Tibial nerve (tissue), 4 donors: ENCODE results near the gene DCD. TPM values are rescaled to one million over a fixed set of nuclear protein-coding genes. Genes with fewer than 3 reads are reported as not detected.

Experiments used
- DNase-seq, 2 donors: peaks; one replicate each; pipeline ENCODE4 v3.0.0-alpha.2; 2019; ENCODE audit warnings: low spot score in 2 of 2
- H3K27ac ChIP-seq, 4 donors: fragments of 200-600 bp; sonication (generic) in 3 of 4; one replicate each; pipeline ENCODE4 v1.5.1; 2017 to 2019; ENCODE audit warnings: mild to moderate bottlenecking in 1 of 4
- H3K27me3 ChIP-seq, 2 donors: fragments of 200-600 bp; sonication (generic) in 1 of 2; one replicate each; pipeline versions ENCODE4 v1.5.1 to v1.6.0; 2017 to 2019
- H3K36me3 ChIP-seq, 3 donors: fragments of 200-600 bp; sonication (generic); one replicate each; pipeline ENCODE4 v1.5.1; 2018 to 2019
- H3K4me1 ChIP-seq, 4 donors: fragments of 200-600 bp; sonication (generic) in 3 of 4; one replicate each; pipeline ENCODE4 v1.5.1; 2017 to 2019
- H3K4me3 ChIP-seq, 4 donors: fragments of 200-600 bp; sonication (generic) in 3 of 4; one replicate each; pipeline ENCODE4 v1.5.1; 2017 to 2019; ENCODE audit warnings: mild to moderate bottlenecking in 1 of 4, moderate library complexity in 1 of 4
- H3K9me3 ChIP-seq, 4 donors: fragments of 200-600 bp; sonication (generic) in 3 of 4; one replicate each; pipeline ENCODE4 v1.5.1; 2017 to 2019
- EP300 ChIP-seq, 2 donors: sonication (generic); formaldehyde crosslinking; IDR thresholded peaks; one replicate each; pipeline ENCODE4 v1.6.1; 2017; ENCODE audit warnings: antibody characterized with exemption in 2 of 2, mild to moderate bottlenecking in 1 of 2
- POLR2A ChIP-seq, 2 donors: fragments of 450-650 bp; IDR thresholded peaks; one replicate each; pipeline ENCODE4 v1.6.1; 2017; ENCODE audit warnings: antibody characterized with exemption in 2 of 2, mild to moderate bottlenecking in 2 of 2, moderate library complexity in 2 of 2
- WGBS, 2 donors: methylation state at CpG; one replicate each; pipeline ENCODE4 v1.1.5; 2018; 5-methylcytosine and 5-hydroxymethylcytosine counted together
- total RNA-seq, 4 donors: library from RNA; depleted of rRNA; stranded (reverse); fragments of >200 nt; gene quantifications; one replicate each; pipeline ENCODE4 v1.1.0, GENCODE V29; 2016
- TF ChIP-seq, protein P1 (sequence below), 5 experiments: fragments of 200-600 bp in 3 of 5; fragments of 450-650 bp in 2 of 5; sonication (generic) in 3 of 5; IDR thresholded peaks; one replicate each; pipeline ENCODE4 v1.5.1; 2016 to 2019; ENCODE audit warnings: antibody characterized with exemption in 5 of 5, mild to moderate bottlenecking in 3 of 5, moderate library complexity in 2 of 5

Gene DCD
- total RNA-seq, 4 donors from 2014 or later = not detected

DNA sequence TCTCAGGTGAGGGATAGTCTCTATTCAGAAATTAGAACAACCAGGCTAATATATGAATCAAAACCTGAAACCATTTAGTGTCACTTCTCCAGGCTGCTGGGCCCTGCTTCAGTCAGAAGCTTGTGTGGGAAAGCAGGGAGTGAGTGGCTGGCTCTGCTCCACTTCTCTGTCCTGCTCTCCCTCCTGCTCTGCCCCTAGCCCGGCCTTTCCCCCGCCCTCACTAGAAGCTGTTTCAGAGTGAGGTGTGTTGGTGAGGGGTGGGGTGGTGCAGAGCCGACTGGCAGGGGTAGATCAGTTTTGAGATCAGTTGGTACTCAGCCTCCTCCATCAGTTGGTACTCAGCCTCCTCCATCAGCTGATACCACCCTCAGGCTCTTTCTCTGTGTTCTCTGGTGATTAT is 52.7 kb downstream of the DCD start:
- no peak for DNase-seq
- H3K27ac ChIP-seq = no peak overlapping the region
- H3K27me3 ChIP-seq = no peaks in the 10 kb centered on the region
- H3K4me1 ChIP-seq = no peaks in the 10 kb centered on the region
- no peaks in the 10 kb centered on the region for H3K36me3 ChIP-seq
- H3K9me3 ChIP-seq = no peaks in the 10 kb centered on the region
- H3K4me3 ChIP-seq = no peak overlapping the region
- TF ChIP-seq EP300 (IDR thresholded peaks at IDR 0.05) (no peak), POLR2A (IDR thresholded peaks at IDR 0.05) (no peak)
- TF ChIP-seq, protein P1, sequence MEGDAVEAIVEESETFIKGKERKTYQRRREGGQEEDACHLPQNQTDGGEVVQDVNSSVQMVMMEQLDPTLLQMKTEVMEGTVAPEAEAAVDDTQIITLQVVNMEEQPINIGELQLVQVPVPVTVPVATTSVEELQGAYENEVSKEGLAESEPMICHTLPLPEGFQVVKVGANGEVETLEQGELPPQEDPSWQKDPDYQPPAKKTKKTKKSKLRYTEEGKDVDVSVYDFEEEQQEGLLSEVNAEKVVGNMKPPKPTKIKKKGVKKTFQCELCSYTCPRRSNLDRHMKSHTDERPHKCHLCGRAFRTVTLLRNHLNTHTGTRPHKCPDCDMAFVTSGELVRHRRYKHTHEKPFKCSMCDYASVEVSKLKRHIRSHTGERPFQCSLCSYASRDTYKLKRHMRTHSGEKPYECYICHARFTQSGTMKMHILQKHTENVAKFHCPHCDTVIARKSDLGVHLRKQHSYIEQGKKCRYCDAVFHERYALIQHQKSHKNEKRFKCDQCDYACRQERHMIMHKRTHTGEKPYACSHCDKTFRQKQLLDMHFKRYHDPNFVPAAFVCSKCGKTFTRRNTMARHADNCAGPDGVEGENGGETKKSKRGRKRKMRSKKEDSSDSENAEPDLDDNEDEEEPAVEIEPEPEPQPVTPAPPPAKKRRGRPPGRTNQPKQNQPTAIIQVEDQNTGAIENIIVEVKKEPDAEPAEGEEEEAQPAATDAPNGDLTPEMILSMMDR (IDR thresholded peaks at IDR 0.05) = no peak
- 89 to 91% methylated on average over 3 of the region's 3 CpGs for WGBS, 2 donors

Other genes with a start within 250 kb of the DCD start
- 100 to 1,000 TPM in 3 of 4 donors, 10 to 100 TPM in 1; 73.6 to 145 (median 123) TPM for gene ITGA5, start 229.1 kb downstream of the DCD start, total RNA-seq
- gene GTSF1, start 174.8 kb downstream of the DCD start, total RNA-seq = 1 to 10 TPM in 1 of 4 donors, under 1 TPM in 1, not detected in 2; 0.63 to 1.5 TPM
- gene NCKAP1L, start 150.6 kb downstream of the DCD start, total RNA-seq = 10 to 100 TPM; 12.4 to 37.5 (median 16.3) TPM
- gene PDE1B, start 98.8 kb downstream of the DCD start, total RNA-seq = 10 to 100 TPM in 2 of 4 donors, 1 to 10 TPM in 2; 6.5 to 37.5 (median 8.9) TPM
- gene PPP1R1A, start 59.7 kb downstream of the DCD start, total RNA-seq = 10 to 100 TPM; 26.1 to 77.6 (median 42.5) TPM
- gene LACRT, start 13.5 kb downstream of the DCD start, total RNA-seq = not detected
- gene MUCL1, start 206.2 kb upstream of the DCD start, total RNA-seq = not detected